ENCODE measurements around the gene PDIA6.

The PDIA6 gene

GRCh38 chr2:10812362-10813162 is at the start of gene PDIA6:
Gene PDIA6, minus strand, starts transcription at chr2:10812785. Its CDS starts 89 bp downstream, at chr2:10812696.
- peak; percentile 98 for DNase-seq

GRCh38 chr2:10862330-10862729 is 49.7 kb upstream of the PDIA6 start:
- DNase-seq = no peak

GRCh38 chr2:10861765-10862164 is 49.2 kb upstream of the PDIA6 start:
- DNase-seq = no peak

- no peak for DNase-seq
Observed at GRCh38 chr2:10860814-10861325, 48.3 kb upstream of the PDIA6 start.

- no peak for DNase-seq
Observed at GRCh38 chr2:10860081-10860813, 47.7 kb upstream of the PDIA6 start.

- no peak for DNase-seq
Observed at GRCh38 chr2:10859278-10859677, 46.7 kb upstream of the PDIA6 start.

- no peak for DNase-seq
Observed at GRCh38 chr2:10848541-10848940, 36.0 kb upstream of the PDIA6 start.

- no peak for DNase-seq
Observed at GRCh38 chr2:10847008-10847407, 34.4 kb upstream of the PDIA6 start.

GRCh38 chr2:10846110-10846861 is 33.7 kb upstream of the PDIA6 start:
- DNase-seq = no peak

GRCh38 chr2:10845640-10846039 is 33.1 kb upstream of the PDIA6 start:
- no peak for DNase-seq

- no peak for DNase-seq
Observed at GRCh38 chr2:10844097-10844496, 31.5 kb upstream of the PDIA6 start.

GRCh38 chr2:10842506-10842905 is 29.9 kb upstream of the PDIA6 start:
- DNase-seq = no peak

GRCh38 chr2:10841547-10842219 is 29.1 kb upstream of the PDIA6 start:
- DNase-seq = no peak

- no peak for DNase-seq
Observed at GRCh38 chr2:10839813-10840212, 27.2 kb upstream of the PDIA6 start.

- DNase-seq = no peak
Observed at GRCh38 chr2:10838734-10839133, 26.1 kb upstream of the PDIA6 start.

- no peak for DNase-seq
Observed at GRCh38 chr2:10837298-10838266, 25.0 kb upstream of the PDIA6 start.

GRCh38 chr2:10835052-10835970 is 22.7 kb upstream of the PDIA6 start:
- DNase-seq = peak; percentile 85

GRCh38 chr2:10834068-10834655 is 21.6 kb upstream of the PDIA6 start:
- no peak for DNase-seq

GRCh38 chr2:10833021-10833420 is 20.4 kb upstream of the PDIA6 start:
- DNase-seq = no peak

Data from activated CD4-positive, alpha-beta T cell treated with anti-CD3 and anti-CD28 coated beads, Interleukin-2, Interleukin-6, amounts not matched to agents 100 ng/mL and 50 ng/mL, durations not matched to agents 16 hours and 8 hours (primary cell).